Right kidney (tissue), 1 donor: ENCODE data around the gene MINDY3.
A peak's percentile ranks its signal among the peaks of the same experiment; 100 is the strongest.
"Not testable (repeated sequence)": the region's sequence is repeated elsewhere in the genome, so short reads cannot be mapped to it uniquely, and the experiment has no call there.

Experiments
- DNase-seq: peaks from one replicate; pipeline ENCODE4 v3.0.0-alpha.2; 2016

The MINDY3 gene

DNA sequence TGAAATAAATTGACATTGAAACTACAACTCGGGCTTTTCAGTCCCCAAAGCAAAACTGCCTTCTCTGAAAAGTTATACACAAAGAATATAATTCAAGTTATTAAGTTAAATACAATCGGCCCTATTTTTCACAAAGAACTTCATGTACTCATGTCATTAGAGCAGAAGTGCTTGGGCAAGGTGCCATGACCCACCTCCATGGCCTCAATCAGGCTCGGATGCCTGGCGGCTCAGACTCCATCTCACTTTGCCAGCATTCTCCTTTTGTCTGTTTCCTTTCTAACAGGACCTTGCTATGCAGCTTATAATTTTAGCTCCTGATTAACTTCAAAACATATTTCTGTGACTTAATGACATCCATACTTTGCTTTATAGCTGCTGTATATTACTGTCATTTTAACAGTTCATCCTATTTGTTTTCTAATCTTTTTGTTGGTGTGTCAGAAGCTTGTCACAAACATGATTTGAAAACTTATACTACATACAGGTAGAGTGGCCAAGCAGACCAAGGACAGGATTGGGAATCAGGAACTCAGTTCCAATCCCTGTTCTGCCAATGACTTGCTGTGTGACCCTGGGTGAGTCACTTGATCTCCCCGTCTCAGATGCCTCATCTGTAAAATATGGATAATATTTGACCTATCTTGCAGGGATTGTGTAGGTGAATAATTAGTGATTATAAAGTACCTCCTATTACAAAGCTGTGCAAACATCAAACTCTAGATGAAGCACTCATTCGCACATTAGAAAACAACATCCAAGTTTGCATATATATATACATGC lies 79.8 kb downstream of the MINDY3 start:
- DNase-seq = no peak

DNA sequence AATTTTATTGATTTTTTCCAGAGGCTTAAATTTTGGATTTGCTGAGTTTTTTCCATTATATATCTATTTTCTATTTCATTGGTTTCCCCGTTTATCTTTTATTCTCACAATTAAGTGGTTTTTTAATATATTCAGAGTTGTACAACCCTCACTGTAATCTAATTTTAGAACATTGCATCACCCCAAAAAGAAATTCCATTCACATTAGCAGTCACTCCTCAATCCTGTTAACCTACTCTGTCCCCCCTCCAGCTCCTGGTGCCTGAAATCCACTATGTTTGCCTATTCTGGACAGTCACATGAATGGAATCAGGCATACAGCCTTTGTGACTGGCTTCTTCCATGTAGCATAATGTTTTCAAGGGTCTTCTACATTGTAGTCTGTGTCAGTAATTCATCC lies 84.8 kb downstream of the MINDY3 start:
- no peak for DNase-seq

GRCh38 chr10:15774534-15774933 lies 85.8 kb downstream of the MINDY3 start:
- not testable (repeated sequence) for DNase-seq

DNA sequence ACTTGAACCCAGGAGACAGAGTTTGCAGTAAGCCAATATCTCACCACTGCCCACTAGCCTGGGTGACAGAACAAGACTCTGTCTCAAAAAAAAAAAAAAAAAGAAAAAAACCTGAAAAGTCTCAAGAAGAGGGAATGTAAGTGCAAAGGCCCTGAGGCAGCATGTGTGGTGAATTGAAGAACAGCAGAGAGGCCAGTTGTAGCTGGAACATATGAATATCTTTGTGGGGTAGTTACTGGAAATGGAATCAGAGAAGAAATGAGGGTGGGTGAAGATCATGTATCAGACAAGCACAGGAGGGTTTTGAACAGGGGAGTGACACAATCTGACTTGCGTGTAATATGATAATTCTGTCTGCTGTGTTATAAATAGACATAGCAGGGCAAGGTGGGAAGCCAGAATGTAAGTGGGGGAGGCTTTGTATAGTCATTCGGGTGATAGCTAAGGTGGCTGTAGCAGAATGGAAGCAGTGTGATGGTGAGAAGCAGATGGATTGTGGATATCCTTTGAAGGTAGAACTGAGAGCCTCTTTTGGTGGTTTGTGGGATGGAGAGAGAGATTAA lies 95.3 kb downstream of the MINDY3 start:
- DNase-seq = no peak

DNA sequence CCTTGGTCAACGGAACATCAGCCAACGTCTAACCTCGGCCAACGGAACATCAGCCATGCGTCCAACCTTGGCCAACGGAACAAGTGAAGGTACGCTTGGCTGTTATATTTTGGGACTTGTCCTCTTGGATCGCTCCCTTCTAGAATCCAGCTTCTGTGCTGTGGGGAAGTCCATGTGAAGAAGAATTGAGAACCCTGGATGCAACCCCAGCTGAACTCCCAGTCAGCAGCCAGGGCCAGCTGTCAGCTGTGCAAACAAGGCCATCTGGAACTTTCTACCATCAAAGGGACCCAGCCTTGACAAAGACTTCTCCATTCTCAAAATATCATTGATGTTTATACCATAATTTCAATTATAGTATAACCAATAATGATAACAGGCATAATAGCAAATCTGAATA lies 97.3 kb downstream of the MINDY3 start:
- DNase-seq = no peak

DNA sequence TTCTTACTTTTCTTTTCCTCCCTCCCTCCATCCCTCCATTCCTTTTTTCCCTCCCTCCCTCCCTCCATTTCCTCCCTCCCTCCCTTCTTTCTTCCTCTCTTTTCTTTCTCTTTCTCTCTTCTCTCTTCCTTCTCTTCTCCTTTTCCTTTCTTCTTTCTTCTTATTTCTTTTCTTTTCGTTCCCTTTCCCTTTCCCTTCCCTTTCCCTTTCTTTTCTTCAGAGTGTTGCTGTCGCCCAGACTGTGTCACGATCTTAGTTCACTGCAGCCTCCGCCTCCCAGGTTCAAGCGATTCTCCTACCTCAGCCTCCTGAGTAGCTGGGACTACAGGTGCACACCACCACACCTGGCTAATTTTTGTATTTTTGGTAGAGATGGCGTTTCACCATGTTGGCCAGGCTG lies 98.1 kb downstream of the MINDY3 start:
- not testable (repeated sequence) for DNase-seq

DNA sequence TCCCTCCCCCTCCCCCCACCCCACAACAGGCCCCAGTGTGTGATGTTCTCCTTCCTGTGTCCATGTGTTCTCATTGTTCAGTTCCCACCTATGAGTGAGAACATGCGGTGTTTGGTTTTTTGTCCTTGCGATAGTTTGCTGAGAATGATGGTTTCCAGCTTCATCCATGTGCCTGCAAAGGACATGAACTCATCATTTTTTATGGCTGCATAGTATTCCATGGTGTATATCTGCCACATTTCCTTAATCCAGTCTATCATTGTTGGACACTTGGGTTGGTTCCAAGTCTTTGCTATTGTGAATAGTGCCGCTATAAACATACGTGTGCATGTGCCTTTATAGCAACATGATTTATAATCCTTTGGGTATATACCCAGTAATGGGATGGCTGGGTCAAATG lies 99.1 kb downstream of the MINDY3 start:
- DNase-seq = not testable (repeated sequence)

GRCh38 chr10:15760681-15761080 lies 99.6 kb downstream of the MINDY3 start:
- no peak for DNase-seq

- DNase-seq = no peak
Observed at GRCh38 chr10:15759265-15759664, 101.0 kb downstream of the MINDY3 start.

DNA sequence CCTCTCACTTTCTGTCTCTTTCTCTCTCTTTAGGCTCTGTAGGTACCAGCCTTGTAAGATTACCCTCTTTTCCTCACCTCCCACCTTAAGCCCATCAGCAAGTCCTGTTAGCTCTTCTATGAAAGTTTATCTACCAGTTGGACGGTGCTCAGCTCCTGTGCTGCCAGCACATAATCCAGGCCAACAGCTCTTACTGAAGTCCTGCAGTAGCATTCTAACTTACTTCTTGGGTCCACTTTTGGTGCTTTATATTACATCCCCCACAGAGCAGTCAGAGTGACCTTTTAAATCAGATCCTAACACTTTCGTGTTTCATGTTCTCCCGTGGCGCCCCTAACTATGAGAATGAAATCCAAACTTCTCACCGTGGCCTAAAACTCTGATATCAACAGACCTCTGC lies 101.7 kb downstream of the MINDY3 start:
- no peak for DNase-seq

DNA sequence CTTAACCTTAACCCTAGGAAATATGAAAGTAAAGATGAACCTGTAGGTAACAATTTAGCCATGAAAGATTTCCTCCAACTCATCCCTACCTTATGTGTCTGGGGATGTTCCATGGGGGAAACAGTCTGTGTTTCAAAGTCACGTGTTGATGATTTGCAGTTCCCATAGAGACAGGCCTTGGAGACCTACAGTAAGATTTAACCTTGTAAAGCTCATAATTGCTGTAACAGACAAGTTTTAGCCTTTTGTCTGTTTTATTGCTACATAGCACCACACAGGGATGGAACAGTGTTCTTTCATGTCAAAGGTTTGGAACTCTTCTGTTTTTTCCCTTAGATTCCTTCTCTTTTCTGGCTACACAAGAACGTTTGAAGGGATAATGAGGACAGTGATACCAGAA lies 105.4 kb downstream of the MINDY3 start:
- no peak for DNase-seq

GRCh38 chr10:15751046-15751445 lies 109.3 kb downstream of the MINDY3 start:
- no peak for DNase-seq

DNA sequence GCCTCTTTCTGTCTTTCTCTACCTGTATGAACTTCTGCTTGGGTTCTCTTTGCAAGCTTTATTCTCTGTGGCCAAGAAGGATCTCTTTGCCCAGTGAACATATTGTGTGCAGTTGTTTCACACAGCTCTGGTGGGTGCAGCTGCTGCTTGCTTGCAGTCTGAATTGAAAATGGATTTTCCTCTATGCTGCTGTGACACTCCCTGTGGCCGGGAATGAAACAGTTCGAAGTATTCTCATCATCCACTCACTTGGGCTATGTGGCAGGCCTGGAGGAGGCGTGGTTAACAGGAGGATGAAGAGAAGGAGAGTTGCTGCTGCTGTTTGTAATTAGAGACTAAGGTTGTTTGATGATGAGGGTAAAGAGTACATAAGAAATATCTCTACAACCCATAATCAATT lies 112.2 kb downstream of the MINDY3 start:
- DNase-seq = no peak

GRCh38 chr10:15747632-15748031 lies 112.7 kb downstream of the MINDY3 start:
- no peak for DNase-seq

DNA sequence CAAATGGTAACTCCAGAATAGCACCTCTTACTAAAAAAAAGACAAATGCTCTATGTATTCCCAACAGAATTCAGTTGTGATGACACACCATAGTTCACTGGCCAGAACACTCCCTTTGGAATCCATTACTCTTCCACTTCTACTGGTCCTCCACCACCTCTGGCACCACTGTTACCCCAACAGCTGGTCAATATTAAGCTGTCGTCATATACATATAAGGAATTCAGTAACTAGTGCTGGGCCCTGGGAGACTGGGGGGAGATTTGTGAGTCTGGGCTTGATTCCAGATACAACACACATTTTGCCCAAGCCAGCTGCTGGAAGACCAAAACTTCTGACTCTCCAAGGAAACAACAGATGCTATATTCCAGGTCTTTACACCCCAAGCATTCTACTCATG lies 114.6 kb downstream of the MINDY3 start:
- DNase-seq = peak; percentile 23

- no peak for DNase-seq
Observed at GRCh38 chr10:15744217-15744865, 116.0 kb downstream of the MINDY3 start.

GRCh38 chr10:15743443-15743842 lies 116.9 kb downstream of the MINDY3 start:
- no peak for DNase-seq

DNA sequence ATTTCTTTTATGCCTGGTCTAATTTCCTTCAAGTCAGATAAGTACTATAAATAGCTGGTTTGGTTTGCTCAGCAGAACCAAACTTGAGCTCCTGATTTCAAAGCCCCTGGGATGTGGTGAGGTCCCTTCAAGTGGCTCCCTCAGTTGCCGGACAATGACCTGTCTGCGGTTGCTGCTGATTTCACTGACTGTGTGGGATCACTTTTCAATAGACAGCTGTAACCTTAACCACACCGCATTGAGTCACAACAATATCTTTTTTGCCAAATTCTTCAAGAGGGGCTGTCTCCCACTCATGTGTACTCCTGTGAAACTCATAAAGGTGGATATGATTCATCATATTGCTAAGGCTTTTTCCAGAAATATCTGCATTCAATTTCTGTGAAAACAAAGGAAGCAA lies 117.5 kb downstream of the MINDY3 start:
- DNase-seq = no peak

GRCh38 chr10:15742102-15742501 lies 118.2 kb downstream of the MINDY3 start:
- no peak for DNase-seq

DNA sequence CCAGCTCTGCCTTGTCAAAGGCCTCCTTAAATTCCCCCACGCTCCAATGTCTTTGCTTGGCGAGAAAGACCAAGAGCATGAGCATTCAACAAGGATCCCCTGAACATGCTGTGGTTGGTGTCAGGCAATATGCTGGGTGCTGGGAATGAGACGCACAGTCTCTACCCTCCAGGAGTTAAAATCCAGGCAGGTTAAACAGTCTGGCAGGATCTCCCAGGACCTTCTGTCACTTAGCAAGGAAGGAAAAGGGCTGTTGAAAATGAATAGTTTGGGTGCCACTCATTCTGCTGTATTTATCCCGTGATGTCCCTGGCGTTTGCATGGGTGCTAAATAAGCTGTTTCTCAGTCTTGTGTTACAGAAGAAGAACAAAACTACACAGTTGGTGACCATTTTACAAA lies 118.7 kb downstream of the MINDY3 start:
- DNase-seq = no peak

DNA sequence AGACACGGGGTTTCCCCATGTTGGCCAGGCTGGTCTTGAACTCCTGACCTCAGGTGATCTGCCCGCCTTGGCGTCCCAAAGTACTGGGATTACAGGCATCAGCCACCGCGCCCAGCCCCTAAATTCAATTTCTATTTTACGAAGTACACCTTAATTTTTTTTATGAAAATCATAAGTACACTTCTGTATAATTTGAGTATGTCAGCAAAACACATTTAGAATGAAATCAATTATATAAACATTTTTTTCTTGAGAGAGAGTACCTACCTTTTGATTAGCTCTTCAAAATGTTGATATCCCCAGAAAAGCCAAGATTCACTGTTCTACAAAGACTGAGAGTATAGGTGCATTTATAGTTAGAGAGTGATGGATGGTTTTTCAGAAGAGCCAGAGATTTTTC lies 120.0 kb downstream of the MINDY3 start:
- DNase-seq = no peak

DNA sequence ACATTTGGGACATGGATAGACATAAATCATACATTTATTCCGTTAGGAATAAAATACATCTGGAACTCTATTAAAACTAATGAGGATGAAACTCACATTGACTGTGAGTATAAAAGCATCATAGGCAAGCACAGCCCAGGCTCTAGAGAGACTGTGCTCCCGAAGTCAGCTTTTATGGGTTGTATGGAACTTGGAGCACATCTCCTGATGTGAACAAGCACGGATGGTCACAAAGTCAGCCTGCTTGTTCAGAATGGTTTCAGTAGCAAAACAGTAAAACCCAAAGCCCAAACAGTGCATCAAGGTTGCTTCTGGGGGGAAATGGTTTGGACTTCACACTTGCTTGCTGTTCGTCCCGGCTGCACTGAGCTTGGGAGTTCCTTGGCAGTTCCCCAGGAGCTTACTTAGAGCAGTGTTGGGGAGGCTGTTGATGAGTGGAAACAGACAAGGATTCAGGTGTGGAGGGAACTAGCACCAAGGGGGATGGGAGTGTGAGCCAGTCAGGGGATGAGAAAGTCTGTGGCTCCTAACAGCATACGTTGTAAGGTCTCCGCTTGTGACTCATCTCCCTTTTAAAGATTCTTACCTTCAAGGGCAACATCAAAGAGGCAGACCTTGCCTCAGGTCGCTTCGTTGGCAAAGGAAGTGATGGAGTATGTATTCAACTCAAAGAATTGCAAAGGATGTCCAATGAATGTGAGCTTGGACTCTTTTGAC lies 120.9 kb downstream of the MINDY3 start:
- DNase-seq = no peak

- no peak for DNase-seq
Observed at GRCh38 chr10:15738270-15738925, 121.9 kb downstream of the MINDY3 start.
